OCI-LY3 (cell line): ENCODE data around the gene LRP10.

Source experiments
- H2AFZ ChIP-seq: fragments of 200-600, 300-600 bp; shearing (Covaris generic); 2 replicates; pipeline ENCODE4 v1.6.0; 2014; ENCODE audit warnings: antibody characterized with exemption, low read depth, low read length
- H3K27ac ChIP-seq: fragments of 200-600, 300-600 bp; sonication (generic); 2 replicates; pipeline ENCODE4 v1.5.1; 2014; ENCODE audit warnings: mild to moderate bottlenecking, low read length, moderate library complexity, mixed read lengths
- H3K27me3 ChIP-seq: fragments of 200-600, 300-600 bp; sonication (generic); 2 replicates; pipeline ENCODE4 v1.6.1; 2014; ENCODE audit warnings: low read depth, low read length, mixed read lengths
- H3K36me3 ChIP-seq: fragments of 200-600, 300-600 bp; sonication (generic); replicated peaks from 2 replicates; pipeline ENCODE3; 2014; ENCODE audit warnings: low read depth, low read length, mixed read lengths
- H3K4me1 ChIP-seq: fragments of 300-600, 200-600 bp; sonication (generic); 2 replicates; pipeline ENCODE4 v1.6.1; 2014; ENCODE audit warnings: low read length, mixed read lengths
- H3K4me2 ChIP-seq: fragments of 200-600, 300-600 bp; sonication (generic); 2 replicates; pipeline ENCODE4 v1.6.1; 2014; ENCODE audit warnings: low read length, mixed read lengths
- H3K4me3 ChIP-seq: fragments of 300-600, 200-600 bp; sonication (generic); 2 replicates; pipeline ENCODE4 v1.5.1; 2014; ENCODE audit warnings: antibody characterized with exemption, mild to moderate bottlenecking, low read length, moderate library complexity
- H3K79me2 ChIP-seq: fragments of 300-600, 200-600 bp; shearing (Covaris generic); 2 replicates; pipeline ENCODE4 v1.6.1; 2014; ENCODE audit warnings: mild to moderate bottlenecking, low read length, mixed read lengths
- H3K9ac ChIP-seq: fragments of 300-600, 200-600 bp; shearing (Covaris generic); 2 replicates; pipeline ENCODE4 v1.6.0; 2014; ENCODE audit warnings: mild to moderate bottlenecking, low read length, moderate library complexity
- H3K9me3 ChIP-seq: fragments of 200-600, 300-600 bp; shearing (Covaris generic); 2 replicates; pipeline ENCODE4 v1.6.1; 2014; ENCODE audit warnings: low read length, mixed read lengths; ENCODE audit not compliant: insufficient read depth
- H4K20me1 ChIP-seq: fragments of 200-600, 300-600 bp; sonication (generic); 2 replicates; pipeline ENCODE4 v1.6.1; 2016; ENCODE audit warnings: low read length, mixed read lengths; ENCODE audit not compliant: insufficient read depth
- EZH2phosphoT487 ChIP-seq: fragments of 200-600 bp; shearing (Covaris generic); IDR thresholded peaks from 2 replicates; pipeline ENCODE4 v1.6.1; 2018; ENCODE audit warnings: antibody characterized with exemption, mixed run types, low read depth
- TF ChIP-seq, protein P1 (sequence below): fragments of 200-600, 300-600 bp; sonication (generic); IDR thresholded peaks from 2 replicates; pipeline ENCODE4 v1.5.1; 2014; ENCODE audit warnings: antibody characterized with exemption, low read length, low read depth

LRP10 gene

DNA sequence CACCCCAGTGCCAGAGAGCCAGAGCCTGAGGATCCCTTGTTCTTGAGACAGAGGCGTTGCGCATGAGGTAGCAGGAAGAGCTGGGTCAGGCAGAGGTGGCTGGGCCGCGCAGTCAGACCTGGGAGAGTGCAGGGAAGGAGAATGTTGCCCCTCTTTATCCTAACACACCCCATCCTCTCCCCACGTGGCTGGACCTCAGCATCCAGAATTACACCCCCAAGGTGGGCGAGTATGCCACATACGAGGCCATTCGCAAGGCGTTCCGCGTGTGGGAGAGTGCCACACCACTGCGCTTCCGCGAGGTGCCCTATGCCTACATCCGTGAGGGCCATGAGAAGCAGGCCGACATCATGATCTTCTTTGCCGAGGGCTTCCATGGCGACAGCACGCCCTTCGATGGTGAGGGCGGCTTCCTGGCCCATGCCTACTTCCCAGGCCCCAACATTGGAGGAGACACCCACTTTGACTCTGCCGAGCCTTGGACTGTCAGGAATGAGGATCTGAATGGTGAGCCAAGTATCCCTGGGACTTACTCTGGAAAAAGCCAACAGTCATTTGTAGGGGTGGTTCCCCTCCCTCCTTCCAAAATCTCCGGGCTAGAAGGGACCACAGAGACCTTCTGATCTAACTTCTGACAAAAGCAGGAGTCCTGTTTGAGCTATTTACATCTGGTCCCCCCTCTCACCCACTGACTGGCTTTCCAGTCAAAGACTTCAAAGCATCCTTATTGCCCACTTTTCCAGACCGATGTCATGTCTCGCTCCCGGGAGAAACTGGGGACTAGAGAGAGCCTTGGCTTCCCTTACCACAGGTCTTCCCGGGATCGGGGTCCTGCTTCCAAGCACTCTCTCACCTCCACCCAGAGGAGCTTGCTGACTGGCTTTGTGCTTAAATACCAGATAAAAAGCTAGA lies 29.1 kb upstream of the LRP10 start:
- Histone ChIP-seq H2AFZ (no peak overlapping the region), H3K9ac (no peak overlapping the region), H4K20me1 (no peaks in the 10 kb centered on the region), H3K4me1 (no peaks in the 10 kb centered on the region), H3K79me2 (no peaks in the 10 kb centered on the region), H3K27me3 (no peaks in the 10 kb centered on the region), H3K4me3 (no peak overlapping the region), H3K4me2 (no peak overlapping the region), H3K27ac (no peak overlapping the region), H3K36me3 (no peaks in the 10 kb centered on the region), H3K9me3 (no peaks in the 10 kb centered on the region)
- TF ChIP-seq EZH2phosphoT487, result no peak
- TF ChIP-seq, protein P1, sequence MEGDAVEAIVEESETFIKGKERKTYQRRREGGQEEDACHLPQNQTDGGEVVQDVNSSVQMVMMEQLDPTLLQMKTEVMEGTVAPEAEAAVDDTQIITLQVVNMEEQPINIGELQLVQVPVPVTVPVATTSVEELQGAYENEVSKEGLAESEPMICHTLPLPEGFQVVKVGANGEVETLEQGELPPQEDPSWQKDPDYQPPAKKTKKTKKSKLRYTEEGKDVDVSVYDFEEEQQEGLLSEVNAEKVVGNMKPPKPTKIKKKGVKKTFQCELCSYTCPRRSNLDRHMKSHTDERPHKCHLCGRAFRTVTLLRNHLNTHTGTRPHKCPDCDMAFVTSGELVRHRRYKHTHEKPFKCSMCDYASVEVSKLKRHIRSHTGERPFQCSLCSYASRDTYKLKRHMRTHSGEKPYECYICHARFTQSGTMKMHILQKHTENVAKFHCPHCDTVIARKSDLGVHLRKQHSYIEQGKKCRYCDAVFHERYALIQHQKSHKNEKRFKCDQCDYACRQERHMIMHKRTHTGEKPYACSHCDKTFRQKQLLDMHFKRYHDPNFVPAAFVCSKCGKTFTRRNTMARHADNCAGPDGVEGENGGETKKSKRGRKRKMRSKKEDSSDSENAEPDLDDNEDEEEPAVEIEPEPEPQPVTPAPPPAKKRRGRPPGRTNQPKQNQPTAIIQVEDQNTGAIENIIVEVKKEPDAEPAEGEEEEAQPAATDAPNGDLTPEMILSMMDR, result no peak

DNA sequence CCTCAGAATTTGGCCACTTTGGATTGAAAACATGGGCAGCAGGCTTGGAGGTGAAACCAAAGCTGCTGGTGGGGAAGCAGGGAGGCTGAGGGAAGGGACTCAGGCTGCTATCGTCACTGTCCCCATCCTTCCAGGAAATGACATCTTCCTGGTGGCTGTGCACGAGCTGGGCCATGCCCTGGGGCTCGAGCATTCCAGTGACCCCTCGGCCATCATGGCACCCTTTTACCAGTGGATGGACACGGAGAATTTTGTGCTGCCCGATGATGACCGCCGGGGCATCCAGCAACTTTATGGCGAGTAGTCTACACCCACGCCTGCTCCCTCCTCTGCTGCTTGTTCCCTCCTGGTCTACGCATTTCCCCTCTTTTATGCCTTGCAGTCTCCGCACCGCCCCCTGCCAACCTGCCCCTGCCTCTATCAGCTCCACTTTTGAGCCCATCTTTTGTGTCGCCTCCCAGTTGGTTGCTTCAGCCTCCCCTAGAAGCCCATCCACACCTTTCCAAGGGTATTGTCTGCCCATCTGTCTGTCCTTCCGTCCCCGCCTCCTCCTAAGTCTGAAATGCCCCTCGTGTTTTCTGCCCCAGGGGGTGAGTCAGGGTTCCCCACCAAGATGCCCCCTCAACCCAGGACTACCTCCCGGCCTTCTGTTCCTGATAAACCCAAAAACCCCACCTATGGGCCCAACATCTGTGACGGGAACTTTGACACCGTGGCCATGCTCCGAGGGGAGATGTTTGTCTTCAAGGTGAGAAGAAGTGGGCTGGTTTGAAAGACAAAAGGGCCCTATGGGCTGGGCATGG lies 28.2 kb upstream of the LRP10 start:
- H3K79me2 ChIP-seq, result no peaks in the 10 kb centered on the region
- H3K4me3 ChIP-seq, result no peak overlapping the region
- no peaks in the 10 kb centered on the region for H3K9me3 ChIP-seq
- no peak overlapping the region for H3K4me2 ChIP-seq
- H3K27me3 ChIP-seq, result no peaks in the 10 kb centered on the region
- no peaks in the 10 kb centered on the region for H3K4me1 ChIP-seq
- H3K27ac ChIP-seq, result no peak overlapping the region
- TF ChIP-seq, protein P1, result no peak
- TF ChIP-seq EZH2phosphoT487, result no peak
- no peaks in the 10 kb centered on the region for H3K36me3 ChIP-seq
- H2AFZ ChIP-seq, result no peak overlapping the region
- no peaks in the 10 kb centered on the region for H4K20me1 ChIP-seq
- H3K9ac ChIP-seq, result no peak overlapping the region

DNA sequence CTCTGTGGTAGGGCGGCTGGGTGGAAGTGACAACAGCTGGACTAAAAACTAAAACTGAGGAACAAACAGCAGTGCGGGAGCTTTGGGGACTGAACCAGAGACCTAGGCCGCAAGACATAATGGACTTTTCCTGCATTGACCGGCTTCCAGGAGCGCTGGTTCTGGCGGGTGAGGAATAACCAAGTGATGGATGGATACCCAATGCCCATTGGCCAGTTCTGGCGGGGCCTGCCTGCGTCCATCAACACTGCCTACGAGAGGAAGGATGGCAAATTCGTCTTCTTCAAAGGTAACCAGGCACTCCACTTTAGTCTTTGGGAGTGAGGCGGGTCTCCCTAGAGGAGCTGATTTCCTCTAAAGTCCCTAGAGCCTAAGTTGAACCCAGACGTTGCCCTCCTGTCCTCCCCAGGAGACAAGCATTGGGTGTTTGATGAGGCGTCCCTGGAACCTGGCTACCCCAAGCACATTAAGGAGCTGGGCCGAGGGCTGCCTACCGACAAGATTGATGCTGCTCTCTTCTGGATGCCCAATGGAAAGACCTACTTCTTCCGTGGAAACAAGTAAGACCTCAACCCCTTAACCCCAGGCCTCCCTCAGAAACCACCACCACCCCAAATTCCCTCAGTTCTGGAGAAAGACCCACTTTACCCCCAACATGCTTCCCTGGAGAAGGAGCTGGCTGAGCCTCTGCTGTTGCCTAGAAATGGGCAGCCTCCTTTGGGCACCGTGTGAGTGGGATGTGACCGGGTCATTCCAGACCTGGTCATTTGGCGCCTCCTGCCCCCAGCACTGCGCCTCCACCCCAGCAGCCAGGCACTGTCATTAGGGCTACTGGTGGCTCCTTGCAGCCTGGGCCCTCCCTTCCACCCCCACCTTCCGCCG lies 27.1 kb upstream of the LRP10 start:
- H3K4me2 ChIP-seq, result no peak overlapping the region
- H3K4me1 ChIP-seq, result no peaks in the 10 kb centered on the region
- no peak overlapping the region for H3K4me3 ChIP-seq
- no peak overlapping the region for H3K9ac ChIP-seq
- H4K20me1 ChIP-seq, result no peaks in the 10 kb centered on the region
- no peak for TF ChIP-seq EZH2phosphoT487
- TF ChIP-seq, protein P1, result no peak
- no peaks in the 10 kb centered on the region for H3K27me3 ChIP-seq
- H3K36me3 ChIP-seq, result no peaks in the 10 kb centered on the region
- H3K79me2 ChIP-seq, result no peaks in the 10 kb centered on the region
- H3K27ac ChIP-seq, result no peak overlapping the region
- no peaks in the 10 kb centered on the region for H3K9me3 ChIP-seq
- no peak overlapping the region for H2AFZ ChIP-seq
